Mucosa of stomach (tissue), 1 donor: ENCODE measurements around the gene ENG.
A peak's percentile ranks its signal among the peaks of the same experiment; 100 is the strongest.

Experiments used
- H3K27me3 ChIP-seq: one replicate; pipeline ENCODE4 v1.7.0; 2013; ENCODE audit warnings: mild to moderate bottlenecking, low read length; ENCODE audit not compliant: control insufficient read depth, insufficient read depth
- H3K36me3 ChIP-seq: one replicate; pipeline ENCODE4 v1.7.0; 2013; ENCODE audit warnings: low read length; ENCODE audit not compliant: control insufficient read depth, insufficient read depth
- H3K4me1 ChIP-seq: one replicate; pipeline ENCODE4 v1.7.0; 2013; ENCODE audit warnings: mild to moderate bottlenecking, low read length; ENCODE audit not compliant: control insufficient read depth, insufficient read depth
- H3K4me3 ChIP-seq: one replicate; pipeline ENCODE4 v1.7.0; 2013; ENCODE audit warnings: low read length
- H3K9ac ChIP-seq: one replicate; pipeline ENCODE4 v1.7.0; 2013; ENCODE audit warnings: mild to moderate bottlenecking, low read length, moderate library complexity
- H3K9me3 ChIP-seq: one replicate; pipeline ENCODE4 v1.7.0; 2013; ENCODE audit warnings: mild to moderate bottlenecking, low read length, moderate library complexity; ENCODE audit not compliant: control insufficient read depth
- donor health status: Pancreatic carcinoma.

The ENG gene

GRCh38 chr9:127802576-127803443, 51.6 kb downstream of the ENG start, which contains the start of gene FPGS:
TSS of gene FPGS (plus strand) at chr9:127802882. CDS start at chr9:127802925, 43 bp downstream.
- H3K9me3 ChIP-seq = no peaks in the 10 kb centered on the region
- peak within 1 kb of the TSS; percentile 48 for H3K4me3 ChIP-seq
- peaks cover 32% of the 10 kb centered on the region for H3K4me1 ChIP-seq
- H3K27me3 ChIP-seq = no peaks in the 10 kb centered on the region
- H3K36me3 ChIP-seq = no peaks in the 10 kb centered on the region
- peak within 1 kb of the TSS; percentile 85 for H3K9ac ChIP-seq

GRCh38 chr9:127801955-127802575, 52.4 kb downstream of the ENG start:
- Histone ChIP-seq H3K9ac (peak overlapping the region; percentile 54), H3K27me3 (no peaks in the 10 kb centered on the region), H3K36me3 (no peaks in the 10 kb centered on the region), H3K4me3 (no peak overlapping the region), H3K9me3 (no peaks in the 10 kb centered on the region), H3K4me1 (peaks cover 33% of the 10 kb centered on the region)

- Histone ChIP-seq H3K4me1 (peaks cover 27% of the 10 kb centered on the region), H3K36me3 (no peaks in the 10 kb centered on the region), H3K9me3 (no peaks in the 10 kb centered on the region), H3K9ac (no peak overlapping the region), H3K27me3 (no peaks in the 10 kb centered on the region), H3K4me3 (no peak overlapping the region)
These were observed 57.5 kb downstream of the ENG start for GRCh38 chr9:127796852-127797370.

- H3K4me1 ChIP-seq = peaks cover 26% of the 10 kb centered on the region
- H3K9me3 ChIP-seq = no peaks in the 10 kb centered on the region
- H3K9ac ChIP-seq = no peak overlapping the region
- H3K36me3 ChIP-seq = no peaks in the 10 kb centered on the region
- no peak overlapping the region for H3K4me3 ChIP-seq
- H3K27me3 ChIP-seq = no peaks in the 10 kb centered on the region
These were observed 58.1 kb downstream of the ENG start for GRCh38 chr9:127796225-127796813.

GRCh38 chr9:127794001-127794791, 60.3 kb downstream of the ENG start:
- H3K9ac ChIP-seq = no peak overlapping the region
- peaks cover 26% of the 10 kb centered on the region for H3K4me1 ChIP-seq
- no peaks in the 10 kb centered on the region for H3K27me3 ChIP-seq
- H3K4me3 ChIP-seq = no peak overlapping the region
- H3K36me3 ChIP-seq = peaks cover 11% of the 10 kb centered on the region
- no peaks in the 10 kb centered on the region for H3K9me3 ChIP-seq

- Histone ChIP-seq H3K4me1 (peaks cover 19% of the 10 kb centered on the region), H3K36me3 (peaks cover 18% of the 10 kb centered on the region), H3K9me3 (no peaks in the 10 kb centered on the region), H3K27me3 (no peaks in the 10 kb centered on the region), H3K4me3 (no peak overlapping the region), H3K9ac (no peak overlapping the region)
These were observed 61.3 kb downstream of the ENG start for GRCh38 chr9:127793093-127793708.

GRCh38 chr9:127792417-127793031, 61.9 kb downstream of the ENG start:
- Histone ChIP-seq H3K36me3 (peaks cover 19% of the 10 kb centered on the region), H3K4me1 (peaks cover 19% of the 10 kb centered on the region), H3K27me3 (no peaks in the 10 kb centered on the region), H3K9ac (no peak overlapping the region), H3K9me3 (no peaks in the 10 kb centered on the region), H3K4me3 (no peak overlapping the region)

GRCh38 chr9:127791085-127791484, 63.4 kb downstream of the ENG start:
- Histone ChIP-seq H3K27me3 (no peaks in the 10 kb centered on the region), H3K36me3 (peaks cover 24% of the 10 kb centered on the region), H3K4me1 (peaks cover 17% of the 10 kb centered on the region), H3K4me3 (no peak overlapping the region), H3K9me3 (no peaks in the 10 kb centered on the region), H3K9ac (no peak overlapping the region)

- Histone ChIP-seq H3K36me3 (peaks cover 24% of the 10 kb centered on the region), H3K4me1 (peaks cover 12% of the 10 kb centered on the region), H3K9ac (no peak overlapping the region)
These were observed 64.2 kb downstream of the ENG start for GRCh38 chr9:127790094-127790855.

GRCh38 chr9:127789179-127789578, 65.3 kb downstream of the ENG start:
- Histone ChIP-seq H3K4me1 (peaks cover 17% of the 10 kb centered on the region), H3K36me3 (peaks cover 24% of the 10 kb centered on the region)

More at GRCh38 chr9:127790094-127790855, 64.2 kb downstream of the ENG start:
- Histone ChIP-seq H3K27me3 (no peaks in the 10 kb centered on the region), H3K9me3 (no peaks in the 10 kb centered on the region), H3K4me3 (no peak overlapping the region)

More at GRCh38 chr9:127789179-127789578, 65.3 kb downstream of the ENG start:
- Histone ChIP-seq H3K4me3 (no peak overlapping the region), H3K9ac (no peak overlapping the region), H3K9me3 (no peaks in the 10 kb centered on the region), H3K27me3 (no peaks in the 10 kb centered on the region)
